ENCODE data around the gene TANGO6. TPM values are rescaled to one million over a fixed set of nuclear protein-coding genes. Genes with fewer than 3 reads are reported as not detected.

TANGO6 gene
- total and polyA plus RNA-seq, 8 donors: 2.6 to 9.3 (median 6.3) TPM

GRCh38 chr16:69039333-69039941 lies 196.1 kb downstream of the TANGO6 start:
- H3K36me3 ChIP-seq: peaks cover 0 to 3% (median 0%) of the 10 kb centered on the region in 3 donors
- WGBS, 2 donors: 92 to 94% methylated on average over 4 of the region's 4 CpGs
- no peak overlapping the region for H3K4me3 ChIP-seq
- TF ChIP-seq, protein P1, sequence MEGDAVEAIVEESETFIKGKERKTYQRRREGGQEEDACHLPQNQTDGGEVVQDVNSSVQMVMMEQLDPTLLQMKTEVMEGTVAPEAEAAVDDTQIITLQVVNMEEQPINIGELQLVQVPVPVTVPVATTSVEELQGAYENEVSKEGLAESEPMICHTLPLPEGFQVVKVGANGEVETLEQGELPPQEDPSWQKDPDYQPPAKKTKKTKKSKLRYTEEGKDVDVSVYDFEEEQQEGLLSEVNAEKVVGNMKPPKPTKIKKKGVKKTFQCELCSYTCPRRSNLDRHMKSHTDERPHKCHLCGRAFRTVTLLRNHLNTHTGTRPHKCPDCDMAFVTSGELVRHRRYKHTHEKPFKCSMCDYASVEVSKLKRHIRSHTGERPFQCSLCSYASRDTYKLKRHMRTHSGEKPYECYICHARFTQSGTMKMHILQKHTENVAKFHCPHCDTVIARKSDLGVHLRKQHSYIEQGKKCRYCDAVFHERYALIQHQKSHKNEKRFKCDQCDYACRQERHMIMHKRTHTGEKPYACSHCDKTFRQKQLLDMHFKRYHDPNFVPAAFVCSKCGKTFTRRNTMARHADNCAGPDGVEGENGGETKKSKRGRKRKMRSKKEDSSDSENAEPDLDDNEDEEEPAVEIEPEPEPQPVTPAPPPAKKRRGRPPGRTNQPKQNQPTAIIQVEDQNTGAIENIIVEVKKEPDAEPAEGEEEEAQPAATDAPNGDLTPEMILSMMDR (IDR thresholded peaks at IDR 0.05): no peak
- ATAC-seq (no peak), FAIRE-seq (no peak), DNase-seq (no peak)
- H3K27me3 ChIP-seq: no peaks in the 10 kb centered on the region
- intact Hi-C loops (cut with DNase I): no loop called here
- no peaks in the 10 kb centered on the region for H3K9me3 ChIP-seq
- peaks cover 0 to 7% (median 5%) of the 10 kb centered on the region in 3 donors for H3K4me1 ChIP-seq
- no peak overlapping the region for H3K27ac ChIP-seq

GRCh38 chr16:69040144-69040909 lies 197.0 kb downstream of the TANGO6 start:
- FAIRE-seq (no peak), DNase-seq (no peak), ATAC-seq (no peak)
- Histone ChIP-seq H3K36me3 (peaks cover 0 to 3% (median 0%) of the 10 kb centered on the region in 3 donors), H3K4me1 (peaks cover 0 to 7% (median 5%) of the 10 kb centered on the region in 3 donors), H3K4me3 (no peak overlapping the region), H3K27ac (no peak overlapping the region), H3K27me3 (no peaks in the 10 kb centered on the region), H3K9me3 (no peaks in the 10 kb centered on the region)
- 93 to 94% methylated on average over 6 of the region's 6 CpGs for WGBS, 2 donors
- intact Hi-C loops (cut with DNase I): no loop called here
- TF ChIP-seq, protein P1 (IDR thresholded peaks at IDR 0.05): no peak

- H3K27ac ChIP-seq: no peak overlapping the region
- no peak overlapping the region for H3K4me3 ChIP-seq
- no peaks in the 10 kb centered on the region for H3K36me3 ChIP-seq
- DNase-seq: peak in 1 of 6 donors; percentile 21
- H3K9me3 ChIP-seq: no peaks in the 10 kb centered on the region
- WGBS, 2 donors: 92 to 94% methylated on average over 4 of the region's 4 CpGs
- intact Hi-C loops (cut with DNase I): no loop called here
- no peaks in the 10 kb centered on the region for H3K4me1 ChIP-seq
- no peak for FAIRE-seq
- ATAC-seq: no peak
- TF ChIP-seq, protein P1 (IDR thresholded peaks at IDR 0.05): no peak
- no peaks in the 10 kb centered on the region for H3K27me3 ChIP-seq
Observed at GRCh38 chr16:69048328-69049120, 205.2 kb downstream of the TANGO6 start.

- ATAC-seq: peak in 1 of 4 donors; percentile 33
- DNase-seq: no peak
- H3K27ac ChIP-seq: no peak overlapping the region
- H3K4me3 ChIP-seq: no peak overlapping the region
- FAIRE-seq: no peak
- no peaks in the 10 kb centered on the region for H3K9me3 ChIP-seq
- no peaks in the 10 kb centered on the region for H3K4me1 ChIP-seq
- H3K27me3 ChIP-seq: no peaks in the 10 kb centered on the region
- intact Hi-C loops (cut with DNase I): no loop called here
- no peaks in the 10 kb centered on the region for H3K36me3 ChIP-seq
- WGBS, 2 donors: 97% methylated on average over 5 of the region's 5 CpGs
- TF ChIP-seq, protein P1 (IDR thresholded peaks at IDR 0.05): no peak
Observed at GRCh38 chr16:69049146-69049545, 205.8 kb downstream of the TANGO6 start.

All from pancreas (tissue), 10 donors.